Muscle layer of duodenum (tissue), 2 donors: ENCODE results near the gene PSD4.

Experiments used
- H3K27ac ChIP-seq: one replicate; pipeline ENCODE4 v1.7.0; 2013; ENCODE audit warnings: mild to moderate bottlenecking, low read length
- H3K27me3 ChIP-seq: one replicate; pipeline ENCODE4 v1.7.0; 2013; ENCODE audit warnings: low read depth, mild to moderate bottlenecking, control low read depth, low read length
- H3K36me3 ChIP-seq, 2 donors: one replicate each; pipeline ENCODE4 v1.7.0; 2013; ENCODE audit warnings: low read length in 2 of 2, control low read depth in 1 of 2, mild to moderate bottlenecking in 1 of 2; ENCODE audit not compliant: insufficient read depth in 2 of 2, control insufficient read depth in 1 of 2
- H3K4me1 ChIP-seq, 2 donors: one replicate each; pipeline ENCODE4 v1.7.0; 2013; ENCODE audit warnings: low read length in 2 of 2, mild to moderate bottlenecking in 2 of 2, control low read depth in 1 of 2, moderate library complexity in 1 of 2; ENCODE audit not compliant: insufficient read depth in 2 of 2, control insufficient read depth in 1 of 2
- H3K4me3 ChIP-seq, 2 donors: one replicate each; pipeline ENCODE4 v1.7.0; 2013; ENCODE audit warnings: low read length in 2 of 2, low read depth in 1 of 2, mild to moderate bottlenecking in 1 of 2
- H3K9me3 ChIP-seq, 2 donors: one replicate each; pipeline ENCODE4 v1.7.0; 2013; ENCODE audit warnings: low read length in 2 of 2, control low read depth in 1 of 2, mild to moderate bottlenecking in 1 of 2; ENCODE audit not compliant: control insufficient read depth in 1 of 2
- donor health status: healthy.

Gene PSD4

DNA sequence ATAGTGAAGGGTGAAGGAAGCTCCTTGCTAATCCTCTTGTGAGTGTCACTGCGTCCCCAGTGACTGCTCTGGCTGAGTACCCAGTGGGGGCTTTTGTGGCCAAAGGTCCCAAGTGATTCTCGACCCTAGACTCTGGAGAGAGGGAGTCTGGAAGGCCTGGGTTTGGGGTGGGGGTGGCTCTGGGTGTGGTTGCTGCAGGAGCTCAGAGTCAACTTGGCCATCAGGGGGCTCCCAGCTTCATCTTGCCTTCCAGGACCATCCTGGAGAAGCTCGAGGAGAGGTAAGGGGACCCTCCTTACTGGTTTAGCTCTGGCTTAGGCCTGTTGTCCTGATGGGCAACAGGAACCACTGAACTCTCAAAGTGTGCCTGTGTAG lies 592 bp downstream of the PSD4 start:
- Histone ChIP-seq H3K36me3 (no peaks in the 10 kb centered on the region), H3K27ac (peak overlapping the region; percentile 31), H3K9me3 (no peaks in the 10 kb centered on the region), H3K27me3 (no peaks in the 10 kb centered on the region), H3K4me3 (peak overlapping the region; percentile 50 to 53), H3K4me1 (no peaks in the 10 kb centered on the region)

GRCh38 chr2:113175042-113175628 lies 1.4 kb downstream of the PSD4 start:
- Histone ChIP-seq H3K27ac (peak overlapping the region; percentile 31), H3K4me3 (peak overlapping the region; percentile 50 to 53), H3K27me3 (no peaks in the 10 kb centered on the region), H3K36me3 (no peaks in the 10 kb centered on the region), H3K9me3 (no peaks in the 10 kb centered on the region), H3K4me1 (no peaks in the 10 kb centered on the region)

- H3K27me3 ChIP-seq = no peaks in the 10 kb centered on the region
- H3K4me1 ChIP-seq = no peaks in the 10 kb centered on the region
- H3K4me3 ChIP-seq = peak overlapping the region; percentile 30 to 50
- H3K9me3 ChIP-seq = no peaks in the 10 kb centered on the region
- H3K36me3 ChIP-seq = no peaks in the 10 kb centered on the region
- H3K27ac ChIP-seq = no peak overlapping the region
These were observed 2.2 kb downstream of the PSD4 start for GRCh38 chr2:113175736-113176695.

- Histone ChIP-seq H3K9me3 (no peaks in the 10 kb centered on the region), H3K27me3 (no peaks in the 10 kb centered on the region), H3K4me1 (no peaks in the 10 kb centered on the region), H3K4me3 (no peak overlapping the region), H3K36me3 (no peaks in the 10 kb centered on the region), H3K27ac (no peak overlapping the region)
These were observed 3.1 kb downstream of the PSD4 start for GRCh38 chr2:113176696-113177355.

GRCh38 chr2:113178069-113178746 lies 4.4 kb downstream of the PSD4 start:
- no peak overlapping the region for H3K4me3 ChIP-seq
- no peaks in the 10 kb centered on the region for H3K36me3 ChIP-seq
- no peaks in the 10 kb centered on the region for H3K27me3 ChIP-seq
- H3K27ac ChIP-seq = no peak overlapping the region
- no peaks in the 10 kb centered on the region for H3K9me3 ChIP-seq
- no peaks in the 10 kb centered on the region for H3K4me1 ChIP-seq

- H3K9me3 ChIP-seq = no peaks in the 10 kb centered on the region
- no peaks in the 10 kb centered on the region for H3K27me3 ChIP-seq
- H3K27ac ChIP-seq = no peak overlapping the region
- no peaks in the 10 kb centered on the region for H3K36me3 ChIP-seq
- no peak overlapping the region for H3K4me3 ChIP-seq
- no peaks in the 10 kb centered on the region for H3K4me1 ChIP-seq
These were observed 5.1 kb downstream of the PSD4 start for GRCh38 chr2:113178891-113179290.

DNA sequence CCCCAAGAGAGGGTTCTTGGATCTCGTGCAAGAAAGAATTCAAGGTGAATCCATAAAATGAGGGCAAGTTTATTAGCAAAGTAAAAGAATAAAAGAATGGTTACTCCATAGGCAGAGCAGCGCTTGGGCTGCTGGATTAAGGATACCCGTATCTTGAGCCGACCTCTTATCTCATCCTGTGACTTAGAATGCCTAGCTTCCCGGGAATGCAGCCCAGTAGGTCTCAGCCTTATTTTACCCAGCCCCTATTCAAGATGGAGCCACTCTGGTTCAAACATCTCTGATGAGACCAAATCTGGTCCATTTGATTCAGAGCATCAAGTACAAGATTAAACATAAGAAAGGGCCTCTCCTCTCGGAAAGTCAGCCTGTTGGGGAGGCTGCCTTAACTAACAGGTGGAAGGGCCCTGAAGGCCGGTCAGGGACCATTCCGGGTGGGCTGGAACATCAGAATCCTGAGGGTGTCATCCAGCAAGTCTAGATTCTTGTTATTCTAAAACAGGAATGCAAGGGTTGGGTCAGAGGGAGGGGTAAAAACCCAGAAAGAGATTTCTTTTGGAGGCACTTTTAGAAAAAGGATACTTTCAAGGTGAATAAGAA lies 5.8 kb downstream of the PSD4 start:
- H3K4me3 ChIP-seq = no peak overlapping the region
- no peaks in the 10 kb centered on the region for H3K36me3 ChIP-seq
- no peak overlapping the region for H3K27ac ChIP-seq
- H3K27me3 ChIP-seq = no peaks in the 10 kb centered on the region
- no peaks in the 10 kb centered on the region for H3K4me1 ChIP-seq
- H3K9me3 ChIP-seq = no peaks in the 10 kb centered on the region

GRCh38 chr2:113180131-113180946 lies 6.6 kb downstream of the PSD4 start:
- H3K4me1 ChIP-seq = no peaks in the 10 kb centered on the region
- H3K27ac ChIP-seq = no peak overlapping the region

GRCh38 chr2:113181258-113182051 lies 7.7 kb downstream of the PSD4 start:
- no peaks in the 10 kb centered on the region for H3K4me1 ChIP-seq
- no peaks in the 10 kb centered on the region for H3K27me3 ChIP-seq
- no peaks in the 10 kb centered on the region for H3K36me3 ChIP-seq
- no peak overlapping the region for H3K4me3 ChIP-seq
- no peak overlapping the region for H3K27ac ChIP-seq
- H3K9me3 ChIP-seq = no peaks in the 10 kb centered on the region

More at GRCh38 chr2:113180131-113180946, 6.6 kb downstream of the PSD4 start:
- no peaks in the 10 kb centered on the region for H3K27me3 ChIP-seq
- H3K9me3 ChIP-seq = no peaks in the 10 kb centered on the region
- H3K36me3 ChIP-seq = no peaks in the 10 kb centered on the region
- H3K4me3 ChIP-seq = no peak overlapping the region
